H9 (cell line): Measurements from ENCODE around the gene DTYMK. TPM values are rescaled to one million over a fixed set of nuclear protein-coding genes. Genes with fewer than 3 reads are reported as not detected.

ENCODE experiments used
- DNase-seq: peaks from one replicate; pipeline ENCODE4 v3.0.0-alpha.2; 2017
- H2AFZ ChIP-seq: one replicate; pipeline ENCODE4 v1.6.1; 2013; ENCODE audit warnings: mild to moderate bottlenecking, low read length, control low read depth, moderate library complexity
- H2AK5ac ChIP-seq: 2 replicates; pipeline ENCODE4 v1.6.1; 2013; ENCODE audit warnings: low read length, control low read depth, mixed read lengths; ENCODE audit not compliant: insufficient read length
- H2BK120ac ChIP-seq: one replicate; pipeline ENCODE4 v1.6.1; 2013; ENCODE audit warnings: low read depth, mild to moderate bottlenecking, low read length, control low read depth, inconsistent platforms; ENCODE audit not compliant: poor library complexity, severe bottlenecking
- H2BK12ac ChIP-seq: 2 replicates; pipeline ENCODE4 v1.6.1; 2013; ENCODE audit warnings: low read length, control low read depth, mixed read lengths, low read depth; ENCODE audit not compliant: insufficient read length
- H2BK15ac ChIP-seq: 2 replicates; pipeline ENCODE4 v1.6.1; 2013; ENCODE audit warnings: low read depth, low read length, control low read depth
- H2BK20ac ChIP-seq: one replicate; pipeline ENCODE4 v1.6.1; 2013; ENCODE audit warnings: low read depth, mild to moderate bottlenecking, low read length, control low read depth, inconsistent platforms; ENCODE audit not compliant: poor library complexity, severe bottlenecking
- H2BK5ac ChIP-seq: 2 replicates; pipeline ENCODE4 v1.6.1; 2013; ENCODE audit warnings: low read length, control low read depth, mixed read lengths; ENCODE audit not compliant: insufficient read length
- H3K14ac ChIP-seq: 2 replicates; pipeline ENCODE4 v1.6.1; 2013; ENCODE audit warnings: low read length, control low read depth; ENCODE audit not compliant: insufficient read depth
- H3K18ac ChIP-seq: 2 replicates; pipeline ENCODE4 v1.6.1; 2013; ENCODE audit warnings: low read depth, mild to moderate bottlenecking, mixed read lengths, low read length, control low read depth; ENCODE audit not compliant: insufficient read length
- H3K23ac ChIP-seq: 2 replicates; pipeline ENCODE4 v1.6.1; 2013; ENCODE audit warnings: low read length, control low read depth, mixed read lengths, low read depth; ENCODE audit not compliant: insufficient read length
- H3K23me2 ChIP-seq: 2 replicates; pipeline ENCODE4 v1.6.1; 2013; ENCODE audit warnings: low read depth, mild to moderate bottlenecking, mixed read lengths, low read length, control low read depth; ENCODE audit not compliant: insufficient read length, poor library complexity, severe bottlenecking
- H3K27ac ChIP-seq: 2 replicates; pipeline ENCODE4 v1.5.1; 2013; ENCODE audit warnings: low read length, control low read depth, mixed read lengths, low read depth; ENCODE audit not compliant: insufficient read length
- H3K27me3 ChIP-seq: 2 replicates; pipeline ENCODE4 v1.6.1; 2013; ENCODE audit warnings: low read length, control low read depth, inconsistent platforms; ENCODE audit not compliant: insufficient read depth
- H3K4ac ChIP-seq: 2 replicates; pipeline ENCODE4 v1.6.1; 2013; ENCODE audit warnings: low read depth, mild to moderate bottlenecking, control low read depth, inconsistent platforms, low read length, moderate library complexity
- H3K4me1 ChIP-seq: 2 replicates; pipeline ENCODE4 v1.6.1; 2013; ENCODE audit warnings: low read length, control low read depth, inconsistent platforms; ENCODE audit not compliant: insufficient read depth
- H3K4me2 ChIP-seq: 2 replicates; pipeline ENCODE4 v1.6.1; 2013; ENCODE audit warnings: low read length, control low read depth, mixed read lengths; ENCODE audit not compliant: insufficient read length, insufficient read depth
- H3K56ac ChIP-seq: 2 replicates; pipeline ENCODE4 v1.6.1; 2013; ENCODE audit warnings: low read depth, mild to moderate bottlenecking, mixed read lengths, low read length, control low read depth; ENCODE audit not compliant: insufficient read length
- H3K79me1 ChIP-seq: 2 replicates; pipeline ENCODE4 v1.6.1; 2013; ENCODE audit warnings: low read depth, mild to moderate bottlenecking, moderate library complexity, low read length, control low read depth, inconsistent platforms; ENCODE audit not compliant: insufficient read depth, poor library complexity, severe bottlenecking
- H3K79me2 ChIP-seq: 2 replicates; pipeline ENCODE4 v1.6.1; 2013; ENCODE audit warnings: low read length, control low read depth, inconsistent platforms; ENCODE audit not compliant: insufficient read depth
- H3K9ac ChIP-seq: 2 replicates; pipeline ENCODE4 v1.6.1; 2013; ENCODE audit warnings: low read length, control low read depth, mixed read lengths; ENCODE audit not compliant: insufficient read length; ENCODE audit errors: extremely low read depth
- H3K9me3 ChIP-seq: one replicate; pipeline ENCODE4 v1.6.1; 2013; ENCODE audit warnings: low read depth, low read length, inconsistent platforms; ENCODE audit not compliant: control insufficient read depth
- H3T11ph ChIP-seq: one replicate; pipeline ENCODE4 v1.6.1; 2013; ENCODE audit warnings: mild to moderate bottlenecking, low read length, control low read depth, inconsistent platforms
- H4K20me1 ChIP-seq: one replicate; pipeline ENCODE4 v1.6.1; 2013; ENCODE audit not compliant: control insufficient read depth, insufficient read length, insufficient read depth
- H4K5ac ChIP-seq: 2 replicates; pipeline ENCODE4 v1.6.1; 2013; ENCODE audit warnings: low read depth, mild to moderate bottlenecking, mixed read lengths, low read length, control low read depth; ENCODE audit not compliant: insufficient read length
- H4K8ac ChIP-seq: replicated peaks from 2 replicates; pipeline ENCODE4 v1.6.1; 2013; ENCODE audit warnings: low read length, control low read depth, mixed read lengths, low read depth; ENCODE audit not compliant: insufficient read length
- H4K91ac ChIP-seq: 2 replicates; pipeline ENCODE4 v1.6.1; 2013; ENCODE audit warnings: low read depth, mild to moderate bottlenecking, moderate library complexity, mixed read lengths, low read length, control low read depth; ENCODE audit not compliant: insufficient read length
- H3K27ac Mint-ChIP-seq, 3 experiments: 2 replicates in 2 of 3; 3 replicates in 1 of 3; pipeline ENCODE4 v1.8.0; 2020 to 2021; ENCODE audit warnings: mixed read lengths in 3 of 3, mild to moderate bottlenecking in 1 of 3, moderate library complexity in 1 of 3
- H3K27me3 Mint-ChIP-seq: 2 replicates; pipeline ENCODE4 v1.8.0; 2021; ENCODE audit warnings: low read depth, mild to moderate bottlenecking, moderate library complexity, mixed read lengths
- H3K36me3 Mint-ChIP-seq, 3 experiments: 2 replicates in 2 of 3; 3 replicates in 1 of 3; pipeline ENCODE4 v1.8.0; 2020 to 2021; ENCODE audit warnings: low read depth in 3 of 3, mixed read lengths in 3 of 3; ENCODE audit not compliant: insufficient read depth in 1 of 3
- H3K4me1 Mint-ChIP-seq, 2 experiments: 2 replicates each; pipeline ENCODE4 v1.8.0; 2020; ENCODE audit warnings: mixed read lengths in 2 of 2
- H3K4me3 Mint-ChIP-seq, 2 experiments: 2 replicates in 1 of 2; 3 replicates in 1 of 2; pipeline ENCODE4 v1.8.0; 2020 to 2021; ENCODE audit warnings: mild to moderate bottlenecking in 2 of 2, mixed read lengths in 2 of 2, moderate library complexity in 1 of 2
- H3K9me3 Mint-ChIP-seq, 2 experiments: 2 replicates in 1 of 2; 3 replicates in 1 of 2; pipeline ENCODE4 v1.8.0; 2020; ENCODE audit warnings: mild to moderate bottlenecking in 2 of 2, mixed read lengths in 2 of 2, moderate library complexity in 1 of 2
- WGBS: extraction: QIAGEN DNeasy Blood & Tissue Kit; methylation state at CpG from one replicate; pipeline ENCODE4 v1.1.7; 2013; ENCODE audit warnings: missing lambda C conversion rate, low lambda C conversion rate, mixed read lengths; ENCODE audit not compliant: insufficient read length; ENCODE audit errors: extremely low coverage; 5-methylcytosine and 5-hydroxymethylcytosine counted together
- total RNA-seq: library from RNA; stranded (reverse); gene quantifications from 2 replicates; pipeline ENCODE4 v1.2.1, GENCODE V29; 2021
- TF ChIP-seq, protein P1 (sequence below): fragments of 200-600 bp; sonication (generic); conservative IDR thresholded peaks from 3 replicates; pipeline ENCODE4 v1.8.0; 2021; ENCODE audit warnings: antibody characterized with exemption, mild to moderate bottlenecking

DTYMK gene
- total RNA-seq, 1 experiment from 2014 or later = 76.0 TPM

DNA sequence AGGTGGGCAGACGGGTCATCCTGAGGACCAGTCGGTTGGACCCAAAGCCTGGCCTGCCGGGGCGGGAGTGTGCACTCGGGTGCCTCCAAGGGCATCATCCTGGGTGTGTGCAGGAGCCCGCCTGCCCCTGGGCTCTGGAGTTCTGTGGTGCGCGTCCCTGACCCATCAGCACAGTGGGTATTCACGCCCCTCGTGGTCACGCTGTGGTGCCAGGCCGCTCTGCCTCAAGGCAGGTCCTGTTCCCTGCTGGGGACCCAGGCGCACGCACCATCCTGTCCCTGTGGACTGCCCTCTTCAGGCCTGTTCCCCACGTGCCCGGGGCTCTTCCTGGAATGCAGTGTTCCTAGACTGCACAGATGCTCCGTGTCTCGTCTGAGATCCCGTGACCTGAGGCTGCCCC lies 33.5 kb upstream of the DTYMK start:
- H3K14ac ChIP-seq = no peak overlapping the region
- H2AK5ac ChIP-seq = no peak overlapping the region
- Mint-ChIP-seq H3K4me1 (no peaks in the 10 kb centered on the region), H3K27me3 (no peaks in the 10 kb centered on the region), H3K36me3 (peaks cover 57 to 81% (median 81%) of the 10 kb centered on the region in 3 experiments), H3K4me3 (no peak overlapping the region), H3K9me3 (peaks cover 20 to 26% of the 10 kb centered on the region in 2 experiments), H3K27ac (no peak overlapping the region)
- no peak overlapping the region for H4K5ac ChIP-seq
- H4K20me1 ChIP-seq = no peaks in the 10 kb centered on the region
- H2BK15ac ChIP-seq = no peak overlapping the region
- no peaks in the 10 kb centered on the region for H3K79me1 ChIP-seq
- H3K18ac ChIP-seq = no peak overlapping the region
- H3K4ac ChIP-seq = no peak overlapping the region
- no peak overlapping the region for H2BK12ac ChIP-seq
- no peak overlapping the region for H2BK120ac ChIP-seq
- no peak overlapping the region for H3T11ph ChIP-seq
- no peaks in the 10 kb centered on the region for H3K27me3 ChIP-seq
- no peak overlapping the region for H4K8ac ChIP-seq
- no peak overlapping the region for H2BK20ac ChIP-seq
- no peak overlapping the region for H3K23ac ChIP-seq
- no peak overlapping the region for H2AFZ ChIP-seq
- WGBS = no CpG with 5 or more reads among the region's 19 CpGs
- no peak for DNase-seq
- no peak overlapping the region for H3K4me2 ChIP-seq
- no peak overlapping the region for H3K27ac ChIP-seq
- no peak overlapping the region for H2BK5ac ChIP-seq
- no peak overlapping the region for H3K9ac ChIP-seq
- TF ChIP-seq, protein P1, sequence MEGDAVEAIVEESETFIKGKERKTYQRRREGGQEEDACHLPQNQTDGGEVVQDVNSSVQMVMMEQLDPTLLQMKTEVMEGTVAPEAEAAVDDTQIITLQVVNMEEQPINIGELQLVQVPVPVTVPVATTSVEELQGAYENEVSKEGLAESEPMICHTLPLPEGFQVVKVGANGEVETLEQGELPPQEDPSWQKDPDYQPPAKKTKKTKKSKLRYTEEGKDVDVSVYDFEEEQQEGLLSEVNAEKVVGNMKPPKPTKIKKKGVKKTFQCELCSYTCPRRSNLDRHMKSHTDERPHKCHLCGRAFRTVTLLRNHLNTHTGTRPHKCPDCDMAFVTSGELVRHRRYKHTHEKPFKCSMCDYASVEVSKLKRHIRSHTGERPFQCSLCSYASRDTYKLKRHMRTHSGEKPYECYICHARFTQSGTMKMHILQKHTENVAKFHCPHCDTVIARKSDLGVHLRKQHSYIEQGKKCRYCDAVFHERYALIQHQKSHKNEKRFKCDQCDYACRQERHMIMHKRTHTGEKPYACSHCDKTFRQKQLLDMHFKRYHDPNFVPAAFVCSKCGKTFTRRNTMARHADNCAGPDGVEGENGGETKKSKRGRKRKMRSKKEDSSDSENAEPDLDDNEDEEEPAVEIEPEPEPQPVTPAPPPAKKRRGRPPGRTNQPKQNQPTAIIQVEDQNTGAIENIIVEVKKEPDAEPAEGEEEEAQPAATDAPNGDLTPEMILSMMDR = no peak
- no peaks in the 10 kb centered on the region for H3K23me2 ChIP-seq
- no peak overlapping the region for H4K91ac ChIP-seq
- peaks cover 9% of the 10 kb centered on the region for H3K9me3 ChIP-seq
- no peak overlapping the region for H3K56ac ChIP-seq
- H3K79me2 ChIP-seq = no peaks in the 10 kb centered on the region
- H3K4me1 ChIP-seq = no peaks in the 10 kb centered on the region
